ENCODE data around the gene CD5L.

CD5L gene

DNA sequence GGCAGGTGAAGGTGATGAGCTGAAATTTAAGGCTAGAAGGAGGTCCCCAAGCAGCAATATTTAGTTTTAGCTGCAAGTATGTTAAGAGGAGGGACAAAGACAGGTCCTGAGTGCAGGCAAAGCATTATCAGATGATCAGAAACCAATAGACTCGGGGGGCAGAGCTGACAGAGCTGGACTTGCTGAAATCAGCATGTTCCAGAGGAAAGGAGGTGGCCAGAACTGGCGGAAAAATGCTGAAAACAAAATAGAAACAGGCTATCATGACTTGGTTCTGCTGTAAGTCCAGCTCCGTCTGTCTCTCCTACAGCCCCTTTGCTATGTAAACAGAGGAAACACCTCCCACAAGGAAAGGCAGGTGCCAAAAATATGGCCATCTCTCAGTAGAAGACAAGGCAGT is at the start of gene CD5L:
TSS of gene CD5L (minus strand) at position 101 of the 400 bp plus-strand sequence. CDS start 107 bp downstream, outside the sequence.
- DNase-seq (ENCODE audit: low read depth), result no peak

DNA sequence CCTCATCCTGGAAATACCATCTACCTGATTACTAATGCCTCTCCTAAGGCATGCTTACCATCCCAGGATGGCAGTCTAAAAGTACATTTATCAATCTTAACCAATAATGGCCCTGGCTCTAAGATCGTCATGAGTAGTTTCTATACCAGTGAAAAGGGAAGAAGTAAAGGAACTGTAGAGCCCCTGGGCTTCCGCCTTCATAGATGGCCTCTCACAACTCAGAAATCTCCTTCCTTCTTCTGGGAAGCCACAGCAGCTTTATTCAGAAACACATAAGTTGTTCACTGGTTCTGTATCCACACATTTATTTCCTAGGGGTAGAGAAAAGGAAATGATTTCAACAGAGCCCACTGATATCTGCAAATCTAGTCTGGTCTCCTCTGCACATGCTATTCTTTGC is 41.0 kb upstream of the CD5L start:
- DNase-seq (ENCODE audit: low read depth), result no peak

DNA sequence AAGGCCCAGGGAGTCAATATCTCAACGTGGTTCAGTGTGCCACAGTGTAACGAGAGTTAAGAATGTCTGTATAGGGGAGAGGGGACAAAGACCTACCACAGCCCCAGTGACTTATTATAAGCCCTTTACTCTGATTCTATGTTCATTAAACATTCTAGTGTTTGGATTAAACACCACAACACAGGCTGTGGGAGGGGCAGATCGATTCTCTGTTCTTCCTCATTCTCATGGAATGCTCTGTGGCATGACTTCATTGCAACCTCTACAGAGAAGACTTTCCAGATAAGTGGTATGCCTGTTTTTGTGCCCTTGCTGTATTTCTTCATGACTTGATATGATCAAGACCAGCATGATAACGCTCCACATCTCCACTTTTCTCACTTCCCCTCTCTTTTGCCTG is 39.0 kb upstream of the CD5L start:
- DNase-seq (ENCODE audit: low read depth), result no peak

DNA sequence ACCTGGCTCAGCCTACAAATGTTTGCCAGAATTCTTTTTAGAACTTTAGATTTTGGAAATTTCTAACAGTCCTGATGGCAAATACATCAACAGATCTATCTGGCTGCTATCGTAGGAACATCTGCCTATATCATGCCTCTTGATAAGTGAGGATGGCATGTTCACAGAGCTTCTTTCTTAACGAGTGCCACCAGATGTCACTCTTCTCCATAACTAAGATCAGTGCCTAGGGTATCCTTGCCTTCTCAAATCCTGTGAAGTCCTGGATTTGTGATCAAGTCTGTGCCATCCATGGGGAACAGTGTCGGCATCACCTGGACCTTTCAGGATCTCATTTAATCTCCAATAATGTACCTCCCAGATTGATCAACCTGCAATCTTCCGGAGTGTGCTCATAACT is 36.5 kb upstream of the CD5L start:
- peak; percentile 61 for DNase-seq (ENCODE audit: low read depth)

DNA sequence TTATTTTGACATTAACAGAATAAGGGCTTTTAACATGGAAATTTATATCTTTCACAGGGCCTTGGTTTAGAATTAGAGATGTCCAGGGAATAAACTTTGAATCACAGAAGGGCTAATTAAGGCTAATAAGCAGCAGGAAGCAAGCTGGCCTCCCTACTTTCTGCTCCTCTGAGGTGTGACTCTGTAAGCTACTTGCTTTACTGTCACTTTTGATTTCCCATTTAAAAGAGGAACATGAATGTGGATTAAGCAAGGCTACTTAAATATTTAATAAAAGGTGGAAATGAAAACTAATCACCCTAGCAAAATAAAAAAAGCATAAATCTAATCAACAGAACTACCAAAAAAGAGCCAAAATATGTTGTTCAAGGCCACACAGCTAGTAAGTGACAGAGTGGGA is 28.9 kb upstream of the CD5L start:
- DNase-seq (ENCODE audit: low read depth), result no peak

DNA sequence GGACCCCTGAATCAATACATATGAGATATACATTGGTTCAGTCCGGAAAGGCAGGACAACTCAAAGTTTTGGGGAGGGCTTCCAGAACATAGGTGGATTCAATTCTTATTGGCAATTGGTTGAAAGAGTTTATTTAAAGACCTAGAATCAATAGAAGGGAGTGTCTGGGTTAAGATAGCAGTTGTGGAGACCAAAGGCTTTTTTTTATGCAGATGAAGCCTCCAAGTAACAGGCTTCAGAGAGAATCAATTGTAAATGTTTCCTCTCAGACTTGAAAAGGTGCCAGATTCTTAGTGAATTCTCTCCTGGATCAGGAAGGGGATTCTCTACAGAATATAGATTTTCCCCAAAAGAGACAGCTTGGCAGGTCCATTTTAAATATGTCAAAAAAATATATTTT is 27.0 kb upstream of the CD5L start:
- no peak for DNase-seq (ENCODE audit: low read depth)

DNA sequence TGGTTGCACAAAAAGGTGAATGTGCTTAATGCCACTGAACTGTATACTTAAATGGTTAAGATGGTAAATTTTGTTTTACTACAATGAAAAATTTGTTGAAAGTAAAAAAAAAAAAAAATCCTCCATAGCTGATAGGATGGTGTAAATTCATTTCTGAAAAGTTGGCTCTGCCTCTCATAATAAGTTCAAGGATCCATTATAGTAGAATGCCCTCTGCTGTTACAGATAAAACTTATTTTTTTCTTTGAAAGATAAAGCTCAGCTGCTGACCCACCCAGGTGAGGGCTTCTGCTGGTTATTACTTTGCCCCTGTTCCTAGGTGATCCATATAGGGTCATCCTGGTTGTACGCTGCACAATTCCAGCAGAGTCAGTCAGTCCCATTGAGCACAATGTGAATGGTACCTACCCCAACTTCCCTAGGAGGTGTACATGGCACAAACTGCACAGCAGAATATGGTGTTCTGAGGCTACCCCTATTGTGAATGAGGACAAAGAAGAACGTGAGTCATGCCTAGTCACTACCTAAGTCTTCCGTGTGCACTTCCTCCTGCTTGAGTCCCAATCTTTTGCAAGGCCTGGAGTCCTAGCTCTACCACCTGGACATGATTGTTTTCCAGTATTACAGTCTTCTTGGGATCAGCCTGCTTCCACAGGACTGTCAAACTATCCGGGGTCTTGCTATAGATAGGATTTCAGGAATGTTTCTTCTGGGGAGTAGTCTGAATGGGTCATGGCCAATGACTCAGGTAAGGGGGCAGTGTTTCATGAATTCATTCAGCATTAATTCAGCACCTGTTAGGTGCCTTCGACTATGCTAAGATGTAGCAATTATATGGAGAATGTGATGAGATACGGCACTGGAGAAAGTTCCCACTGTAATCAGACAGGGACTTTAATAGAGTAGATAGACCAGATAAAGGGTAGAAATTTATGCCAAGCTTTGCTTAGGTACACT is 20.8 kb upstream of the CD5L start:
- peak; percentile 10 for DNase-seq (ENCODE audit: low read depth)

DNA sequence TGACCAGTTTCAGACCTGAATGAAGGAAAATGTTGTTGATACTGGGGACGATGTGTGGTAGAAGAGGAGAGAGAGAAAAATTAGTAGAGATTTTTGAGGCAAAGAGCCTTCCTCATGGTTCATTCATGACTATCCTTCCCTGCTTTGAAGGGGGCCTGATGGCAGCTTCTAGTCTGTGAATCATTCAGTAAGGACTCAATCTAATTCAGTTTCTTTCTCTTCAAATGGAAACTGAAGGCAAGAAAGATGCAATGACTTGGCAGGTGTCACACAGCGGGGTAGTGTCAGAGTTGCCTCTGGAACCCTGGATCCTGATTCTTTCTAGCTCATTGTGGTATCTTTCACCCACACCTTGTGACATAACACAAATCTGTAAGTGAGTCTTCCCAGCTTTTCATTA is 14.9 kb upstream of the CD5L start:
- DNase-seq (ENCODE audit: low read depth), result no peak

DNA sequence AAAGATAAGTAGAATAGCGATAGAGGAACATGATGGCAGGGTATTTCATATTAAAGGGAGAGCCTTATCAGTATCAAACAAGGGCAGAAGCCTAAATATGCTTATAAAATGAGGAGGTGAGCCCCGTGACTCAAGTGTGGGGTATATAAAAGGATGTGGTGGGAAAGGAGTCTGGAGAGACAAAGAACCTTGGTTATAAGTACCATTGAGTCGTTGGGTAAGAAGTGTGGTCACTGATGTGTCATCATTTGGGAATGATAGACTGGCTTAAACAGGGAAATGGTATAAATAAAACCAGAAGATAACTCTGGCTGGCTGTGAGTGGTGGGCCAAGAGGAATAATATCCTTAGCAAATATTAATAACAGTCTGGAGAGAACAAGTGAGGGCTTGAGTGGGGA is 10.9 kb upstream of the CD5L start:
- DNase-seq (ENCODE audit: low read depth), result peak; percentile 83

DNA sequence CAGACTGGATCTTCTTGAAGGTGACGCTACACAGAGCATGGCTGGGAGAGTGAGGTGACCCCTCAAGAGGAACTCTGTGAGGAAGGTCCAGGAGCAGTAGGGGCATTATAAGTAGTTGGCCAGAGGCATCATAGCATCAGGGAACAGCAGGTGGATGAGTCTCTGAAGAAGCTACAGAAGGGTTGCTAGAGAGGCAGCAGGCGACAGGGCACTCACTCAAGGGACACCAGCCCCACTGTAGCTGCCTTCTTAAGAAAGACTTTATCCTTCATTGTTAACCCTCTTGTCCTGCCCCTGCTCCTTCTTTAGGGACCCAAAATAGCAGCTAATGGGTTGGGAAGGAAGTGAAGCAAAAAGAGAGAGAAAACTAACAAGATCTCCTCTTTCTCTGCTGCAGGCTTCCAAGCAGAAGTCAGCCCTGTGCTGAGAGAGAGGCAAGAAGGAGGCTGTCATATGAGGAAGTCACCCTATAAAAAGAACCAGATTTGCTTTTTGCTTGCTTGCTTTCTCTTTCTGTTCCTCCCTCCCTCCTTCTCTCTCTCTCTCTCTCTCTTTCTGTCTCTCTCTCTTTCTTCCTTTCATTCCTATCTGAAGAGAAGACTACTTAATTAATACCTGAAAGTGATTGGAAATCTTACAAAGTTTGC is 7.7 kb upstream of the CD5L start:
- DNase-seq (ENCODE audit: low read depth), result no peak

DNA sequence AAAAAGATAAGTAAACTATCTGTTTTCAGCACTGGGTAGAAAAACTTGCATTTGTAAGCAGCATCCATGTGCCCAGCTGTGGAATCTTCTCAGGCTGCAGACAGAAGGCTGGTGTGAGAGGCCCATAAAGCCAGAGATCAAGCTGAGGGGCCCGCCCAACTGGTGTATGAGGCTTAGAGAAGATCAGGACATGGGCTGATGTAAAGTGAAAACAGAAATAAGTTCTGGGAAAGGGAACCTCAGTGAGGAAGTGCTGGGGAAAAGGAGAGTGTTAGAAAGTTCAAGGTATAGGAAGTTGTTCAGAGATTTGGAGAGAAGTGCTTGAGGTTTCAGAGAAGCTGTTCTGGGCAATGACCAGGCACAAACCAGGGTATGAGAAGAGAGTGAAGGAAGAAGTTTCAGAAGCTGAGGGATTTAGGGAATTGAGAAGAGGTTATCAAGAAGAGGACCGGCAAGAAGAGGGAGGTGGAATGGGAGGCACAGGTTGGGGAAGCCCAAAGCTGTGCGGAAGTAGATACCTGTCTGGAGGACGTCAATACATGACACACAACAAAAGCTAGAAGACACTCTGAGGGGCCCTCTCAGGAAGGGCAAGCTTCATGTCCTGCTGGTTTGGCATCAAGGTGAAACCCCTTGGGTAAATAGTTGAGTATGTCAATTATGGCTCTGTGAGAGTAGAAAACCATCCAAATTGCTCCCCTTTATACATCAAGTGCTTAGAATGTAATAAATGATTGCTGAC is 2.7 kb upstream of the CD5L start:
- DNase-seq (ENCODE audit: low read depth), result no peak

DNA sequence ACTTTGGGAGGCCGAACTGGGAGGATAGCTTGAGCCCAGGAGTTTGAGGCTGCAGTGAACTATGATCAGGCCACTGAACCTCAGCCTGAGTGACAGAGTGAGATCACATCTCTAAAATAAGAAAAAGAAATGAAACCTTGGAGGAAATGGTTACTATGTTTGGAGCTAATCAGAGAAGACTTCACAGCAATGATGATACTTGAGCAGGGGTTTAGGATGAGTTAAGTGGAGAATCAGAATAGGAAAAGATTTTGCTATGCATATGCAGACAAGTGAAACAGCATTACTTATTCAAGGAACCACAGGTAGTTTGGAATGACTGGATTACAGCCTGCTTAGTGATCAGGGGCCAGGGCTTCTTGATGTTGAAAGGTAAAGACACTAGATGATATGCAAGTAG is 1.3 kb upstream of the CD5L start:
- DNase-seq (ENCODE audit: low read depth), result no peak

DNA sequence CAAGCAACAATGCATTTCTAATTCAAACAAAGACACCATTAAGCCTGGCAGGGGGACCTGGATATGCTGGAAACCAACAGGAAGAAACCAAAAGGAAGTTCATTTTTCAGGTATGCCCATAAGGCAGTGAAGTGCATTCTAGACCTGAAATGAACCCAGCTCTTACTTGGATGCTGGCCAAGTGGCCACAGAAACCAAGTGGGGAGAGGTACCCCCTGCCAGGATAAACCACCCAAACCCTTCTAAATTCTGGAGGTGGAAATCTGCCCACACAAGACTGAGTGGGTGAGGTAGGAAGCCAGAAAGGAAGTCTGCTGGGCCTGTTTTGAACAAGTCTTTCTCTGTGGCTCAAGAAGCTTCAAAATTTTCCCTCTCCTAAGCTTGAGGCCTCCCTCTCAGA is 2.6 kb downstream of the CD5L start:
- no peak for DNase-seq (ENCODE audit: low read depth)

DNA sequence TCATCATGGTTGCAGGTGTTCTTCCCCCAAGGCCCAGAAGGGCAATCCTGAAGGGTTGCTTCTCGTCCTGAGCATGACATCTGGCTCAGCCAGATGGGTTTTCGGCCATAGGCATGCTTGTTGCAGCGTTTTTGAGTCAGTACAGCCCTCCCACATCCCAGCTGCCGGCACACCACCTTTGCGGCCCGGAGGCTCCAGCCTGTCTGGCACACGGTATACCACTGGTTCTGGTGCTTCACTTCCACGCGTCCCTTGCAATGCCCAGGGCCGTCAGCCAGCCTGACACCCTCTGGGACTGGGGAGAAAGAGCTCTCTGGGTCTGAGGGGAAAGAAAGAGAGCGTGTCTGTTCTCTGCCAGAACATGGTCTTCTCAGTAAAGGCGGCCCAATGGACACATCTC is 7.2 kb downstream of the CD5L start:
- DNase-seq (ENCODE audit: low read depth), result no peak

DNA sequence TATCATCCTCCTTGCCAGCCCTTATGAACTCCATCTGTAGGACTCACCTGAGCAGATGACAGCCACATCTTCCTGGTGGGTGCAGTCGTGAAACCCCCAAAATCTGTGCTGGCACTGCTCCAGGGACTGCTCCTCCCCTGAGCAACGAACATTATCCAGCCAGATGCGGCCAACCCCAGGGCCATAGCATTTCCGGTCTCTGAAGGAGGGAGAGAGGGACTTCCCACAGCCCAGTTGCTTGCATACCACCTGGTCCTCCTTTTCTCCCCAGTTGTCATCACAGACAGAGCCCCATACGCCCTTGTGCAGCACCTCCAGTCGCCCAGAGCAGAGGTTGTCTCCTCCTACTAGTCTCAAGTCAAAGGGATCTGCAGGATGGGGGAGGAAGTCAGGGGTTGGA is 8.5 kb downstream of the CD5L start:
- no peak for DNase-seq (ENCODE audit: low read depth)

DNA sequence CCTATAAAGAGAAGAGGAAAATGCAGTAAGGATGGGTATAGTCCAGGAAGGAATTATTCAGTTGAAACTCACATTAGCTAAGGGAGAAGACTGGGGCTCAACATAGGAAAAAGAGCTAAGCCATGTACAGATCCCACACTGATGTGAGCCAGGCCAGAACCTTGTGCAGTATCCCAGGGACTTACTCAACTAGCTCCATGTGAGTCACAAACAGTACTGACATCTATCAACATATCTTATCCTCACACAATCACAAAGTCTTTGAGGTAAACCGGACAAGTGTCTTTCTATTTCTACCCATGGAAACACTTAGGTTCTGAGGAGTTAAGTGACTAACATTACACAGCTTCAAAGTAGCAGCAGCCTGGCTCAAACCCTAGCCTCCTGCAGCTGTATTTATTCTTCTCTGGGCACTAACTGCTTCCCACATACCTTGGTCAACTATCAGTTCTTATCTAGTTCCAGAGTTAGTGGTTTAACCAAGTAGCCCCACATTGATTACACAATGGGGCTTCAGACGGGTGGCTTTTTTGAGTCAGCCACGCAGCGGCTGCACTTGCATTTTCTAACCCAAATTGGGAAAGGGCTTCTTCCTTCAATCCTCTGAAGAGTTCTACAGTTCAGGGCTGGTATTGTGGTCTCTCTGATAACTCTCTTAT is 9.5 kb downstream of the CD5L start:
- no peak for DNase-seq (ENCODE audit: low read depth)

DNA sequence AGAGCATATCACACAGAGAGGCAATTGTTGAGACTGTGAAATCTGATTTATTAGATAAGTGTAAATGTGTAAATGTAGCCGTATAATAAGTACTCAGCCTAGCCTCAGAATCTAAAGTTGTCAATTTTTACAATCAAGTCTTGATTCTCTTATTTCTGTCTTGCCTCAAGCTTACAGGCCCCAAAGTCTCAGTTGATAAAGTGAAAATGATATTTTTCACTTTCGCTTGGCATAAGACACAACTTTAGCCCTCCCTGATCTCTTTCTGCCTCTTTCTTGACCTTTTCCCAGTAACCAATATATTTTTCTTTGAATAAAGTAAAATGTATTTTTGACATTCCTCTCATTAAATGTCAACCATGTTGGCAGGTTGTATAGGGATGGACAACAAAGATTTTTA is 10.7 kb downstream of the CD5L start:
- no peak for DNase-seq (ENCODE audit: low read depth)

DNA sequence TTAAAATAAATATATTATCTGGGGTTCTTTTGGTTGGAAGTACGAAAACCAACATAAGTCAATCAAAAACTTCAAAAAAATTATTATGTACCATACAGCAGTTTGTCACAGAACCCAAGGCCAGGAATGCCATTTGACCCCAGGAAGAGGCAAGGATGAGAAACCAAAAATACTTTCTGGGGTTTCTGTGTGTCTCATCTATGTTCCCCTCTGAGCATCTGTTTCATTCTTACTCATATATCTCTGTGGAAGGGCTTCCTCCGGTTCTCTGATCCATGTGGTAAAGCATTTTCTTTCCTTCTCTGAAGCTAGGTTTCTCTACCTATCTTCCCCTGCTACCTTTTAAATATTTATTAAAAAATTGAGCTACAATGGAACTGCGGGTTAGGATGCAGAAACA is 11.9 kb downstream of the CD5L start:
- DNase-seq (ENCODE audit: low read depth), result no peak

DNA sequence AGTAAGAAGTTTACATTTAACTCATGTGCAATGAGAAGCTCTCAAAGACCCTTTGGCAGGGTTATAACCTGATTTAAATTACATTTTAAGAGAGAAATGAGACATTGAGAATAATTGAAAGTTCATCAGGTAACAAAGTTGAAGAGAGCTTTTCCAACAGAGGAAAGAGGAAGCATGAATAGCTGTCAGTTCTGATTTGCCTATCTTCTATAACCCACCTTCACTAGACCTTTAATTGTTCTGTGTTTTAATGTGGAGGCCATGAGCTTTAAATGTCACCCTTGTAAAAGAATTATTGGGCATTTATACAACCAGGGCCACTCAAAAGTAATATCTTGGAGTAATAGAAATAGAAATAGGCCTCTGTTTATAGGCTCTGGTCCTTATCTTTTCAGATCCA is 12.4 kb downstream of the CD5L start:
- DNase-seq (ENCODE audit: low read depth), result no peak

DNA sequence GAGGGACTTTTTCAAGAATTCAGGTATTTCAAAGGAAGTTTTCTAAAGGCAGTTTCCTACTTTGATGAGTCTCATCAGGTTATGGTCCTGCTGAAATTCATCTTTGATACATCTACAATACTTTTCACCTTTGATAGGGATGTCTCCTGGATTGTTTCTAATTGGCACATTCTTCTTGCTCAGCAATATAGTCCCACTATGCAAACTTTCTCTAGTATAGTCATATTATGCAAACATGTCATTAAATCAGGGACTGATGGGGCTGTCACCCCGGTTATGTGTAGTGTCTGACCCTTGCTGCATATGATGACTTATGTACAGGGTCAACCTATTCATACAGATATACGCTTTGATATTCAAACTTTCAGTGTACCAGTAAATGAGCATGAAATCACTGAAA is 21.3 kb downstream of the CD5L start:
- DNase-seq (ENCODE audit: low read depth), result no peak

DNA sequence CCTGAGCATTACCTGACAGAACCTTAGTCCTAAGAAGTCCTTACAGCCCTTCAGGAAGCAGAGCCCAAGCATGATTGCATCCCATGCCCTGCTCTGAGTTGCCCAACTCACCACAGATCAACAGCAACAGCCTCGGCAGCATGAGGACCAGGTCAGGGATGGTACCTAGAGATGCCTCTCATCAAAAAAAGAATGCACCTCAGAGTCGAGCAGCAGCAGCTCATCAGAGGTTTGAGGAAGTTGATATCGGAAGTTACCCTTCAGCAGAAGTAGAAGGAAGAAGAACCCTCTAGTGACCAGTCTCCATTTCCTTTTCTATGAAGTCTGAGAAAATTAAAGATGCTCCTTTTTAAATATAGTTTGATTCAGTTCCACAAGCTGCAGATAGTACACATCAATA is 21.7 kb downstream of the CD5L start, which contains the start of gene FCRL1:
TSS of gene FCRL1 (minus strand) at position 225 of the 400 bp plus-strand sequence. CDS start at position 142, 83 bp downstream.
- no peak for DNase-seq (ENCODE audit: low read depth)

DNA sequence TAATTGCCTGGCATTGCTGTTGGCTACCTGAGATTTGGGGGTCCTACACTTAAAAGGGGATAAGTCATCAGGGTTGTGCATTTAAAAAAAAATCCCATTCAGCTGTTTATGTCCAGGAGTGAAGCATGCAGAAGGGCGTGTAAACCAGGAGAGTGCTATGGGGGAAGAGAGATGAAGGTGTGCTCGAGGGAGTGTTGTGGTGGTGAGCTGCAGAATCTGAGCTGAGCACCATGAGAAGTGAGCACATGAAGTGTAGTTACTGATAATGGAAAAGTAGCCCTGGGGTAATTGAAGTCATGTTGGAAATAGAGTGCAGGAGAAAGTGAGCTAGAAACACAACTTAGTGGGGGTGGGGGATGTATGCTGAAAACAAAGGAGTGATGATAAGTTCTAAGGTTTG is 22.4 kb downstream of the CD5L start:
- DNase-seq (ENCODE audit: low read depth), result no peak
